Activated T-helper 17 cell treated with anti-CD3 and anti-CD28 coated beads, Interleukin-2, amount 50 U/mL, for 72 hours (primary cell): Measurements from ENCODE around the gene KRT222. TPM values are rescaled to one million over a fixed set of nuclear protein-coding genes. Genes with fewer than 3 reads are reported as not detected.

Source experiments
- ATAC-seq: fragments of 150-1000 bp; cut with Tn5 transposase; replicated peaks from 2 replicates; pipeline ENCODE4 v1.10.0; 2021; ENCODE audit warnings: mild to moderate bottlenecking, moderate library complexity
- H3K27ac Mint-ChIP-seq: one replicate; pipeline ENCODE4 v1.8.0; 2022; ENCODE audit warnings: mixed read lengths
- H3K27me3 Mint-ChIP-seq: one replicate; pipeline ENCODE4 v1.8.0; 2022; ENCODE audit warnings: mixed read lengths
- H3K36me3 Mint-ChIP-seq: one replicate; pipeline ENCODE4 v1.8.0; 2022; ENCODE audit warnings: low read depth, mild to moderate bottlenecking, mixed read lengths
- H3K4me1 Mint-ChIP-seq: one replicate; pipeline ENCODE4 v1.8.0; 2022; ENCODE audit warnings: mixed read lengths
- H3K4me3 Mint-ChIP-seq: one replicate; pipeline ENCODE4 v1.8.0; 2022; ENCODE audit warnings: mild to moderate bottlenecking, mixed read lengths
- H3K9me3 Mint-ChIP-seq: one replicate; pipeline ENCODE4 v1.8.0; 2022; ENCODE audit warnings: mixed read lengths
- total RNA-seq, 2 donors: library from RNA; stranded (reverse); gene quantifications; one replicate each; pipeline ENCODE4 v1.2.3, GENCODE V29; 2022

The KRT222 gene
- not detected for total RNA-seq

GRCh38 chr17:40664582-40665333, at the start of gene KRT222:
KRT222 (minus strand) TSS chr17:40665177; CDS start chr17:40665099, 78 bp downstream.
- H3K4me1 Mint-ChIP-seq, result no peaks in the 10 kb centered on the region
- no peaks in the 10 kb centered on the region for H3K36me3 Mint-ChIP-seq
- no peak within 1 kb of the TSS for H3K4me3 Mint-ChIP-seq
- H3K27ac Mint-ChIP-seq, result no peak within 1 kb of the TSS
- H3K27me3 Mint-ChIP-seq, result peaks cover 17% of the 10 kb centered on the region
- no peak for ATAC-seq
- H3K9me3 Mint-ChIP-seq, result no peaks in the 10 kb centered on the region

GRCh38 chr17:40714473-40714872, 49.5 kb upstream of the KRT222 start:
- Mint-ChIP-seq H3K4me3 (no peak overlapping the region), H3K36me3 (no peaks in the 10 kb centered on the region), H3K27ac (no peak overlapping the region), H3K27me3 (peaks cover 11% of the 10 kb centered on the region), H3K9me3 (no peaks in the 10 kb centered on the region), H3K4me1 (no peaks in the 10 kb centered on the region)
- no peak for ATAC-seq

GRCh38 chr17:40707745-40708144, 42.8 kb upstream of the KRT222 start:
- no peak overlapping the region for H3K27ac Mint-ChIP-seq
- no peak for ATAC-seq
- H3K36me3 Mint-ChIP-seq, result no peaks in the 10 kb centered on the region
- no peaks in the 10 kb centered on the region for H3K9me3 Mint-ChIP-seq
- H3K4me3 Mint-ChIP-seq, result no peak overlapping the region
- peaks cover 14% of the 10 kb centered on the region for H3K27me3 Mint-ChIP-seq
- H3K4me1 Mint-ChIP-seq, result no peaks in the 10 kb centered on the region

GRCh38 chr17:40705584-40705983, 40.6 kb upstream of the KRT222 start:
- no peak for ATAC-seq
- no peaks in the 10 kb centered on the region for H3K4me1 Mint-ChIP-seq
- H3K4me3 Mint-ChIP-seq, result no peak overlapping the region
- no peaks in the 10 kb centered on the region for H3K9me3 Mint-ChIP-seq
- H3K36me3 Mint-ChIP-seq, result no peaks in the 10 kb centered on the region
- H3K27me3 Mint-ChIP-seq, result peaks cover 15% of the 10 kb centered on the region
- H3K27ac Mint-ChIP-seq, result no peak overlapping the region

- Mint-ChIP-seq H3K27me3 (peaks cover 15% of the 10 kb centered on the region), H3K36me3 (no peaks in the 10 kb centered on the region), H3K27ac (no peak within 1 kb of the TSS), H3K4me1 (no peaks in the 10 kb centered on the region), H3K4me3 (no peak within 1 kb of the TSS), H3K9me3 (no peaks in the 10 kb centered on the region)
- no peak for ATAC-seq
Observed at GRCh38 chr17:40703652-40704051, 38.7 kb upstream of the KRT222 start, which contains the start of gene KRT24. KRT24 (minus strand) TSS chr17:40703752; CDS start chr17:40703693, 59 bp downstream.

- no peak overlapping the region for H3K4me3 Mint-ChIP-seq
- H3K27me3 Mint-ChIP-seq, result peaks cover 16% of the 10 kb centered on the region
- no peaks in the 10 kb centered on the region for H3K4me1 Mint-ChIP-seq
- H3K27ac Mint-ChIP-seq, result no peak overlapping the region
- no peaks in the 10 kb centered on the region for H3K36me3 Mint-ChIP-seq
- no peak for ATAC-seq
- H3K9me3 Mint-ChIP-seq, result no peaks in the 10 kb centered on the region
Observed at GRCh38 chr17:40702271-40702670, 37.3 kb upstream of the KRT222 start.

GRCh38 chr17:40699853-40700252, 34.9 kb upstream of the KRT222 start:
- peaks cover 3% of the 10 kb centered on the region for H3K4me1 Mint-ChIP-seq
- no peak overlapping the region for H3K4me3 Mint-ChIP-seq
- H3K36me3 Mint-ChIP-seq, result no peaks in the 10 kb centered on the region
- no peak for ATAC-seq
- peaks cover 20% of the 10 kb centered on the region for H3K27me3 Mint-ChIP-seq
- H3K27ac Mint-ChIP-seq, result no peak overlapping the region
- H3K9me3 Mint-ChIP-seq, result no peaks in the 10 kb centered on the region

- Mint-ChIP-seq H3K27ac (no peak overlapping the region), H3K27me3 (peaks cover 16% of the 10 kb centered on the region)
Observed at GRCh38 chr17:40699371-40699770, 34.4 kb upstream of the KRT222 start.

GRCh38 chr17:40697297-40697696, 32.3 kb upstream of the KRT222 start:
- Mint-ChIP-seq H3K27ac (no peak overlapping the region), H3K9me3 (no peaks in the 10 kb centered on the region), H3K4me1 (peaks cover 3% of the 10 kb centered on the region), H3K27me3 (peaks cover 10% of the 10 kb centered on the region), H3K36me3 (no peaks in the 10 kb centered on the region), H3K4me3 (no peak overlapping the region)
- ATAC-seq, result no peak

More at GRCh38 chr17:40699371-40699770, 34.4 kb upstream of the KRT222 start:
- H3K9me3 Mint-ChIP-seq, result no peaks in the 10 kb centered on the region
- no peak overlapping the region for H3K4me3 Mint-ChIP-seq
- no peaks in the 10 kb centered on the region for H3K36me3 Mint-ChIP-seq
- peaks cover 3% of the 10 kb centered on the region for H3K4me1 Mint-ChIP-seq
- ATAC-seq, result no peak

GRCh38 chr17:40696651-40697072, 31.7 kb upstream of the KRT222 start:
- Mint-ChIP-seq H3K27ac (no peak overlapping the region), H3K4me1 (peaks cover 3% of the 10 kb centered on the region), H3K27me3 (peaks cover 13% of the 10 kb centered on the region), H3K36me3 (no peaks in the 10 kb centered on the region), H3K4me3 (no peak overlapping the region), H3K9me3 (no peaks in the 10 kb centered on the region)
- no peak for ATAC-seq

- no peak for ATAC-seq
- Mint-ChIP-seq H3K36me3 (no peaks in the 10 kb centered on the region), H3K4me3 (no peak overlapping the region), H3K27me3 (peaks cover 14% of the 10 kb centered on the region), H3K9me3 (no peaks in the 10 kb centered on the region), H3K4me1 (peaks cover 3% of the 10 kb centered on the region), H3K27ac (no peak overlapping the region)
Observed at GRCh38 chr17:40695874-40696472, 31.0 kb upstream of the KRT222 start.

GRCh38 chr17:40694584-40694983, 29.6 kb upstream of the KRT222 start:
- peaks cover 3% of the 10 kb centered on the region for H3K4me1 Mint-ChIP-seq
- no peak overlapping the region for H3K4me3 Mint-ChIP-seq
- peaks cover 14% of the 10 kb centered on the region for H3K27me3 Mint-ChIP-seq
- H3K36me3 Mint-ChIP-seq, result no peaks in the 10 kb centered on the region
- no peak for ATAC-seq
- no peaks in the 10 kb centered on the region for H3K9me3 Mint-ChIP-seq
- no peak overlapping the region for H3K27ac Mint-ChIP-seq

GRCh38 chr17:40687106-40687505, 22.1 kb upstream of the KRT222 start:
- no peaks in the 10 kb centered on the region for H3K9me3 Mint-ChIP-seq
- peaks cover 4% of the 10 kb centered on the region for H3K27me3 Mint-ChIP-seq
- no peaks in the 10 kb centered on the region for H3K4me1 Mint-ChIP-seq
- H3K4me3 Mint-ChIP-seq, result no peak overlapping the region
- ATAC-seq, result no peak
- H3K36me3 Mint-ChIP-seq, result no peaks in the 10 kb centered on the region
- H3K27ac Mint-ChIP-seq, result no peak overlapping the region

- H3K4me3 Mint-ChIP-seq, result no peak overlapping the region
Observed at GRCh38 chr17:40686192-40686591, 21.2 kb upstream of the KRT222 start.

GRCh38 chr17:40680998-40681397, 16.0 kb upstream of the KRT222 start:
- Mint-ChIP-seq H3K4me3 (no peak overlapping the region), H3K9me3 (no peaks in the 10 kb centered on the region), H3K27ac (no peak overlapping the region), H3K36me3 (no peaks in the 10 kb centered on the region), H3K4me1 (no peaks in the 10 kb centered on the region), H3K27me3 (peaks cover 17% of the 10 kb centered on the region)
- ATAC-seq, result no peak

More at GRCh38 chr17:40686192-40686591, 21.2 kb upstream of the KRT222 start:
- no peaks in the 10 kb centered on the region for H3K27me3 Mint-ChIP-seq
- no peaks in the 10 kb centered on the region for H3K4me1 Mint-ChIP-seq
- H3K36me3 Mint-ChIP-seq, result no peaks in the 10 kb centered on the region
- H3K27ac Mint-ChIP-seq, result no peak overlapping the region
- no peaks in the 10 kb centered on the region for H3K9me3 Mint-ChIP-seq
- no peak for ATAC-seq
